ENCODE results near the gene CYFIP1.

Gene CYFIP1

DNA sequence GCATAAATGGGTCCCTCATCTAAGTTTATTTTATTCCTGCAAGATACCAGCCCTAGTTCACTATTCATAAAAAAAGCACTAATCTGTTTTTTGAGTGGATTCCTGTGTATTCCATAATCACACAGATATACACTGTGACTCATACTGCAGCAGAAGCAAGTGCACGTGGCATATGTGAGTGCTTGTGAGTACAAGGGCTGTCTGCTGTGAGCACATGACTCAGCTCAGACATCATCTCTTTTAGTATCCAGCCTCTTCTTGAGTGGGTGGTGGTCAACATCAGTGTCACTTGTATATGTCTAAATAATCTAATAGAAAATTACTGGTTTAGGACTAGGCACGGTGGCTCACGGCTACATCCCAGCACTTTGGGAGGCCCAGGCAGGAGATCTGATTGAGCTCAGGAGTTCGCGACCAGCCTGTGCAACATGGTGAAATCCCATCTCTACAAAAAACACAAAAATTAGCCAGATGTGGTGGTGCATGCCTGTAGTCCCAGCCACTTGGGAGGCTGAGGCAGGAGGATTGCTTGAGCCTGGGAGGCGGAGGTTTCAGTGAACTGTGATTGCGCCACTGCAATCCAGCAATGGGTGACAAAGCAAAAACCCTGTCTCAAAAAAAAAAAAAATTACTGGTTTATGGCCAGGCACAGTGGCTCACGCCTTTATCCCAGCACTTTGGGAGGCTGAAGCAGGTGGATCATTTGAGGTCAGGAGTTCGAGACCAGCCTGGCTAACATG lies 91.9 kb downstream of the CYFIP1 start:
- peak; percentile 69 to 90 for DNase-seq

- peak; percentile 67 to 92 for DNase-seq
Observed at GRCh38 chr15:22887157-22887951, 92.8 kb downstream of the CYFIP1 start.

- DNase-seq = no peak
Observed at GRCh38 chr15:22885120-22885519, 95.0 kb downstream of the CYFIP1 start.

DNA sequence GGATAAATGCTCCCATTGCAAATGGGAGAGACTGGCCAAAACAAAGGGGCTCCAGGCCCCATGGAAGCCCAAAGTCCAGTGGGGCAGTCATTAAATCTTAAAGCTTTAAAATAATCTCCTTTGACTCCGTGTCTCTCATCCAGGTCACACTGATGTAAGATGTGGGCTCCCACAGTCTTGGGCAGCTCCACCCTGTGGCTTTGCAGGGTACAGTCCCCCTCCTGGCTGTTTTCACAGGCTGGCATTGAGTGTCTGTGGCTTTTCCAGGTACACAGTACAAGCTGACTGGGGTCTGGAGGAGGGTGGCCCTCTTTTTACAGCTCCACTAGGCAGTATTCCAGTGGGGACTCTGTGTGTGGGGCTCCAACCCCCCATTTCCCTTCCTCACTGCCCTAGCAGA lies 95.8 kb downstream of the CYFIP1 start:
- DNase-seq = no peak

- DNase-seq = no peak
Observed at GRCh38 chr15:22883196-22883595, 97.0 kb downstream of the CYFIP1 start.

GRCh38 chr15:22881739-22882440 lies 98.3 kb downstream of the CYFIP1 start:
- no peak for DNase-seq

DNA sequence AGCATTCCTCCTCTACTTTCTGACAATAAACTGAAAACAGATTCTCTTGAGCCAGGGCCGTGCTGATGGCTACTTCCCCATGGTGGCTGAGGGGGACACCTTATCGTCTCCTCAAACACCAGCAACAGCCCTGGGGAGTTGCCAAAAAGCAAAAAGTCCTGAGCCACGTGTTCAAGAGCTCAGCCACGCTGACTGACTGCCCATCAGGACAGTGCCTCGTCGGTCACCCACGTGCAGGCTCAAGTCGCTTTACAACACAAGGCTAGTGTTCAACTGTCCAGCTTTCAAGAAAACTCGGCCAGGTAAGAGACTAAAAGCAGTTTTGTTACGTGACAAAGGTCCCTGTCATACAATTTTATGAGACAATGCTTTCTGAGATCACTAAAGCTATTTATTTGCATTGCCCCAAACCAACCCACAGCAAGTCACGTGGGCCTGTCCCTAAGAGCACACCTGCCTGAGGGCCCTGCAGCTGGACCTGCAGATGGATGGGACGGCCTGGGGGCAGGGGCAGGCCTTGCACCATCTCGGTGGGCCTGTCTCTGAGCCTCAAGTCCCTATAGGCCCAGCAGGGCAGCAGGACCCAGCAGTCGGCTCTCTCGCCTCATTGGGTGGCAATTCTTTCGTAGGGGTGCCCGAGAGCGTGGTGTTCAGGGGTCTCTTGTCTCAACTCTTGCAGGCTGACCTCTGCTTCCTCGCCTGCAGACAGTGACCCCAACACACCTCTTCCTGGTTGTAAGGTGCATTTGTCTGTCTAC lies 99.0 kb downstream of the CYFIP1 start:
- DNase-seq = no peak

DNA sequence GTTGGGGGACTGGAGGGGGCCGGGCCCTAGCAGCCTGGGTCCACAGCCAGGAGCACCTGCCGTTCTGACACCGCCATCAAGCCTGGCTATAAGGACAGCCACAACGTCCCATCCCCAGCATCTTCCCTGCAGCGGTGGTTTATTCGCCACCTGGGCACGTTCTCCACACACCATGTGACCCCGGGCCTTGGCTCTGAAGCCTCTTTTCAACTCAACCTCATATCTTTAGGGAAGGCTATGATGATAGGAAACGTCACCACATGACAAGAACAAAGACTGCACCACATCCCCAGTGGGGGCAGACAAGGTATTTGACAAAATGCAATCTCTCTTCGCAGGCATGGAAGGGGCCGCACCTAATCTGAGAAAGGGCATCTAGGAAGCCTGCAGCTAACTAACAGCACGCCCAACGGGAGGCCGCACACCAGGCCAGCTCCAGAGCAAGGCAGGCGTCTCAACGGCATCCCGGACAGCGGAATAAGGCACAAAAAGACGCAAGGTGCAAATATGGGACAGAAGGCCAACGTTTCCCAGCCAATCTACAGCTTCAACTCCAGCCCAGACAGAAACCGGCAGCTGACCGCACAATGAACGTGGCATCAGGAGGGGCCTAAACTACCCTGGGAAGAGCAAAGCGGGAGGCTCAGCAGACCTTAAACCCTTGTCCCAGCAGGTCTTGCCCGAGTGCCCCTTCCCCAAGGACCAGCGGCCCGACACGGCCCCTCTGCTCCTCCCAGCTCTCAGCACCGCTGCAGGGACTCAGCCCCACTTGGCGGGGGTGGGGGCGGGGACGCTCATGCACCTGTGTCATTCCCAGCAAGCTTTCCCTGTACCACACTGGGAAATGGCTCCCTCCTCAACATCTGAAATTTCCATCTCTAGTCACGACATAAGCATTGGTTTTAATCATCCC lies 99.8 kb downstream of the CYFIP1 start:
- DNase-seq = no peak

- DNase-seq = no peak
Observed at GRCh38 chr15:22878103-22878502, 102.1 kb downstream of the CYFIP1 start.

GRCh38 chr15:22877607-22878006 lies 102.6 kb downstream of the CYFIP1 start:
- no peak for DNase-seq

DNA sequence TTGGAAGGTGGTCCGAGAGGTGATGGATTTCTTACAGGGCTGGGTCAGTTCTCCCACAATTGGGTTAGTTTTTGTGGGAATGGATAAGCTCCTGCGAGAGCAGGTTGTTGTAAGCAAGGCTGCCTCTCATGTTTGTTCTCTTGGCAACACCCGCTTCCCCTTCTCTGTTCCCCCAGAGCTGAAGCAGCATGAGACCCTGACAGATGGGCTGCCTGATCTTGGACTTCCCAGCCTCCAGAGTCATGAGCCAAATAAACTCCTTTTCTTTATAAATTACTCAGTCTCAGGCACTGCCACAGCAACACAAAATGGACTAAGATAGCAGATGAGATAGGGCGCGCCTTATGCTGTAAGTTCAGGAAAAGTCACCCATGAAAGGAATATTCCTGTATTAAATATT lies 103.1 kb downstream of the CYFIP1 start:
- no peak for DNase-seq

DNA sequence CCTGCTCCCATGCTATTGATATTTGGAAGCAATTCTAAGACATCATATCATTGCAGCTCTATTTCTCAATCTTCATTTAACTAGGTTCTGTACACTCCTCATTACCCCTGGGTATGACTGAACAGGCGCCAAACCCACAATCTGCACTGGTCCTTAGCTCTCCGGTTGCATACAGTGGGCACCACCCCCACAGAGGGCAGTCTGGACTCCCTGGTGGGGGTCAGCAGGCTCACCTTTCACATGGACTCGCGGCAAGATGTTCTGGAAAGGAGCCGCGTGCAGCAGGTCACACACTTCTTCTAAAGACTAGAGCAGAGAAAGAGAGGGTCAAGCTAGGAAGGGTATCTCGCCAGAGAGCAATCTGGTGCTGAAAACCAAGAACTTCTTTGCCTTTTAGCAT lies 105.2 kb downstream of the CYFIP1 start:
- DNase-seq = no peak

DNA sequence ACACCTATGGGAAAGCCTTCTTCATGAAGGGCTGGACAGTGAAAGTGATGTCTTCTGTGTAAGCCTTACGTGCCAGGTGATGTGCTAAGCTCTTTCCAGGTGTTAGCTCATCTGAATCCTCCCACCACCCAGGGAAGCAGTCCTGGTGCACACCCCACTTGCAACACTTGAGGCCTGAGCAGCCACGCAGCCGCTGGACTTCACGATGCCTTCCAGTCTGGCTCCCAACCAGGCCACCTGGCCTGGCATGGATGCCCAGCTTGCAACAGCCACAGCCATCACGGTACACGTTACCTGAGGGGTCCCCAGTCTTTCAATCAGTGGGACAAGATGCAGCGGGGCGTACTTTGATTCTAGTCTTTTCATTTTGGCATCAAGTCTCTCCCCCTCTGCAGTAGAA lies 105.9 kb downstream of the CYFIP1 start:
- no peak for DNase-seq

GRCh38 chr15:22873841-22874240 lies 106.3 kb downstream of the CYFIP1 start:
- DNase-seq = no peak

GRCh38 chr15:22872936-22873701 lies 107.0 kb downstream of the CYFIP1 start:
- DNase-seq = no peak

GRCh38 chr15:22871481-22872086 lies 108.6 kb downstream of the CYFIP1 start:
- no peak for DNase-seq

DNA sequence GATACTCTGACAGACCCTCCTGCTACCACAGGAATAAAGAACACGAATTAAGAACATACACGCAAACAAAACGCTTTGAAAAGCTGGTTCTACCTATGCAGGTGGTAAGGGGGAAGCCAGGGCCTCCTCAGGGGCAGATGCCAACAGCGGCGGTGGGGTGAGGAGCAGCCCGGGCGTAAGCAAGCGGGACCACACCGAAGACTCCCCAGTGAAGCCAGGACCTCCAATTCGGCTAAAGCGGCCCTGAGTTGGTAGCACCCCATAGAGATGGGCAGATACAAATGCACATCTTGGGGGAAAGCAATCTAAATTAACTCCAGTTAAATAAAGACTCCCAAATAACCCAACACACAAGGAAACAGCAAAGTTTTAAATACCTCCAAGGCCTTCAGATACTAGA lies 109.3 kb downstream of the CYFIP1 start:
- no peak for DNase-seq

DNA sequence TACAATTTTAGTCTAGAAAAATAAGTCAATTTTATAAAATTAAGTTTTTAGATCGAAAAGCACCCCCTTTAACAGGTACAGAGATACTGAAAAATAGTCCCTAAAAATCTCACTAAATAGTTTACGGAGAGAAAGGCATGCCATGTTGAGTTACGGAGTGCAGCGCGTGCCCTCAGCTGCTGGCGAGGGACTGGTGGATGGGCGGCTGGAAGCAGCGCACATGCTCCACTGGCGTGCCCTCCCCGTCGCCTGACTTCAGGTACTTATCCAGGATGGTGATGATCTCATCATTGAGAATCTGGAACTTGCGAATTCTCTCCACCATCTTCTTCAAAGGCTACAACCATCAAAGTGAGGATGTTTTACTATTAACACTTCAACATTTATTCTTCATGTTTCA lies 110.3 kb downstream of the CYFIP1 start:
- DNase-seq = no peak

DNA sequence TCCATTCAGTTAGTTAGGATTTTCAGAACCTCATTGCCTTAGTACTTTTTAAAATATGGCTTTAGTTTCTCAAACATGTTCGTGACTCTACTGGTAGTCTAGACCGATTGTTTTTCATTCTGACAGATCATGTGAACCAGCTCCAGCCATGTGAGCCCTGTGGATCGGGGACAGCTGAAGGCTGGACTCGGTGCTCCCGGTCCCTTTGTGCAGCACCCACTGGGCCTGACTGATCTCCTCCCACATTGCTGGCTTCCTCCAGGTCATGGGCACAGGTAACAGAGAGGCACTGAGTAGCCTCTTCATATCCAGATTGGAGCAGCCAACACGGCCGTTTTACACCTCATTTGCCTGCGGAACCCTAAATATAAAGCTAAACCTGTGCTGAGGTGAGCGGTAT lies 111.2 kb downstream of the CYFIP1 start:
- no peak for DNase-seq

DNA sequence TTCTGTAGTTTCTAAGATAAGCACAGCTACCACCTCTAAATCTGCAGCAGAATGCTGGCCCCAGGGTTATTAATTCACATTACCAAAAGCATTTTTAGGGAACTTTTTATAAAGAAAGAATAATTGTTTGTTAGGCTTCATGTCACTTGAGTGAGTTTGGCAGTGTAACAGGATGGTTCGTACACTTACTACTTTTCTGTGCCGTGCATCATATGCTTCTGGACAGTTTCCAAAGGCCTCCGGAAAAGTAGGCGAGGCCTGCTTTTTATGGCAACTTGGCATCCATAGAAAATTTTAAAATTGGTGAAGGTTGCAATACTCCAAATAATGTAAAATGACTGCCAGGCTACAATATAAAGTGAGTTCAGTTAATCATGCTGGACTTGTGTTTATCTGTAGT lies 111.7 kb downstream of the CYFIP1 start:
- DNase-seq = no peak
